Ectodermal cell (in vitro differentiated cells): ENCODE data around the gene JAZF1.

Experiments
- H3K27ac ChIP-seq: 2 replicates; pipeline ENCODE4 v1.7.0; 2013; ENCODE audit warnings: mild to moderate bottlenecking, low read depth, low read length; ENCODE audit not compliant: insufficient read depth, poor library complexity, severe bottlenecking
- H3K27me3 ChIP-seq: 2 replicates; pipeline ENCODE4 v1.7.0; 2013; ENCODE audit warnings: mild to moderate bottlenecking, low read length; ENCODE audit not compliant: insufficient read depth, control insufficient read depth, poor library complexity, severe bottlenecking
- H3K36me3 ChIP-seq: one replicate; pipeline ENCODE4 v1.7.0; 2013; ENCODE audit warnings: low read length; ENCODE audit not compliant: control insufficient read depth, insufficient read depth
- H3K4me1 ChIP-seq: one replicate; pipeline ENCODE4 v1.7.0; 2013; ENCODE audit warnings: low read length; ENCODE audit not compliant: control insufficient read depth, insufficient read depth
- H3K4me3 ChIP-seq: 2 replicates; pipeline ENCODE4 v1.7.0; 2013; ENCODE audit warnings: low read depth, low read length, control low read depth; ENCODE audit not compliant: insufficient read depth
- H3K9me3 ChIP-seq: 2 replicates; pipeline ENCODE4 v1.7.0; 2013; ENCODE audit warnings: mild to moderate bottlenecking, low read length, moderate library complexity; ENCODE audit not compliant: control insufficient read depth
- WGBS, 2 experiments: methylation state at CpG; one replicate each; pipeline ENCODE4 v1.1.7; 2013; ENCODE audit warnings: missing lambda C conversion rate in 2 of 2; 5-methylcytosine and 5-hydroxymethylcytosine counted together

The JAZF1 gene

GRCh38 chr7:27994639-27995038 lies 186.0 kb downstream of the JAZF1 start:
- no peaks in the 10 kb centered on the region for H3K4me1 ChIP-seq
- no peaks in the 10 kb centered on the region for H3K36me3 ChIP-seq
- H3K27me3 ChIP-seq, result no peaks in the 10 kb centered on the region
- no peak overlapping the region for H3K27ac ChIP-seq
- H3K4me3 ChIP-seq, result no peak overlapping the region
- H3K9me3 ChIP-seq, result no peaks in the 10 kb centered on the region
- 93 to 98% methylated on average over 2 of the region's 2 CpGs for WGBS, 2 experiments

- WGBS, 2 experiments, result 81 to 82% methylated on average over 7 to 8 of the region's 8 CpGs
- H3K4me1 ChIP-seq, result no peaks in the 10 kb centered on the region
- no peaks in the 10 kb centered on the region for H3K36me3 ChIP-seq
- H3K27ac ChIP-seq, result no peak overlapping the region
- no peaks in the 10 kb centered on the region for H3K27me3 ChIP-seq
- H3K4me3 ChIP-seq, result no peak overlapping the region
- H3K9me3 ChIP-seq, result no peaks in the 10 kb centered on the region
These were observed 187.7 kb downstream of the JAZF1 start for GRCh38 chr7:27992755-27993493.

GRCh38 chr7:27992097-27992496 lies 188.5 kb downstream of the JAZF1 start:
- no peaks in the 10 kb centered on the region for H3K9me3 ChIP-seq
- 96 to 97% methylated on average over 3 to 4 of the region's 4 CpGs for WGBS, 2 experiments
- no peaks in the 10 kb centered on the region for H3K27me3 ChIP-seq
- H3K27ac ChIP-seq, result no peak overlapping the region
- no peak overlapping the region for H3K4me3 ChIP-seq
- no peaks in the 10 kb centered on the region for H3K36me3 ChIP-seq
- no peaks in the 10 kb centered on the region for H3K4me1 ChIP-seq

- H3K4me1 ChIP-seq, result no peaks in the 10 kb centered on the region
- H3K4me3 ChIP-seq, result no peak overlapping the region
- H3K27ac ChIP-seq, result no peak overlapping the region
- H3K36me3 ChIP-seq, result no peaks in the 10 kb centered on the region
- H3K9me3 ChIP-seq, result no peaks in the 10 kb centered on the region
- H3K27me3 ChIP-seq, result no peaks in the 10 kb centered on the region
These were observed 189.5 kb downstream of the JAZF1 start for GRCh38 chr7:27991006-27991528.

GRCh38 chr7:27976531-27976930 lies 204.1 kb downstream of the JAZF1 start:
- H3K9me3 ChIP-seq, result no peaks in the 10 kb centered on the region
- H3K36me3 ChIP-seq, result no peaks in the 10 kb centered on the region
- H3K27ac ChIP-seq, result no peak overlapping the region
- H3K27me3 ChIP-seq, result no peaks in the 10 kb centered on the region
- no peak overlapping the region for H3K4me3 ChIP-seq
- H3K4me1 ChIP-seq, result no peaks in the 10 kb centered on the region
- WGBS, 2 experiments, result 100% methylated on average over 1 of the region's 1 CpG

- WGBS, 2 experiments, result 93% methylated on average over 3 of the region's 3 CpGs
- Histone ChIP-seq H3K4me3 (no peak overlapping the region), H3K9me3 (no peaks in the 10 kb centered on the region), H3K36me3 (no peaks in the 10 kb centered on the region), H3K27ac (no peak overlapping the region), H3K4me1 (no peaks in the 10 kb centered on the region), H3K27me3 (no peaks in the 10 kb centered on the region)
These were observed 207.0 kb downstream of the JAZF1 start for GRCh38 chr7:27973625-27974024.

- no peaks in the 10 kb centered on the region for H3K9me3 ChIP-seq
- no peaks in the 10 kb centered on the region for H3K27me3 ChIP-seq
- 84 to 100% methylated on average over 1 to 2 of the region's 2 CpGs for WGBS, 2 experiments
- H3K4me1 ChIP-seq, result no peaks in the 10 kb centered on the region
- no peaks in the 10 kb centered on the region for H3K36me3 ChIP-seq
- H3K27ac ChIP-seq, result no peak overlapping the region
- H3K4me3 ChIP-seq, result no peak overlapping the region
These were observed 208.3 kb downstream of the JAZF1 start for GRCh38 chr7:27972276-27972675.

GRCh38 chr7:27971171-27971812 lies 209.3 kb downstream of the JAZF1 start:
- H3K36me3 ChIP-seq, result no peaks in the 10 kb centered on the region
- H3K27ac ChIP-seq, result no peak overlapping the region
- H3K4me3 ChIP-seq, result no peak overlapping the region
- no peaks in the 10 kb centered on the region for H3K4me1 ChIP-seq
- no peaks in the 10 kb centered on the region for H3K27me3 ChIP-seq
- H3K9me3 ChIP-seq, result no peaks in the 10 kb centered on the region
- 94% methylated on average over 12 of the region's 12 CpGs for WGBS, 2 experiments

- Histone ChIP-seq H3K9me3 (no peaks in the 10 kb centered on the region), H3K27me3 (no peaks in the 10 kb centered on the region), H3K4me1 (no peaks in the 10 kb centered on the region), H3K36me3 (no peaks in the 10 kb centered on the region), H3K27ac (no peak overlapping the region), H3K4me3 (no peak overlapping the region)
- 50 to 68% methylated on average over 2 to 4 of the region's 4 CpGs for WGBS, 2 experiments
These were observed 210.2 kb downstream of the JAZF1 start for GRCh38 chr7:27970350-27970749.

GRCh38 chr7:27969346-27969745 lies 211.2 kb downstream of the JAZF1 start:
- Histone ChIP-seq H3K4me1 (no peaks in the 10 kb centered on the region), H3K27ac (no peak overlapping the region), H3K36me3 (no peaks in the 10 kb centered on the region), H3K4me3 (no peak overlapping the region), H3K9me3 (no peaks in the 10 kb centered on the region), H3K27me3 (no peaks in the 10 kb centered on the region)
- 90 to 91% methylated on average over 6 of the region's 6 CpGs for WGBS, 2 experiments
